NCI-H1436 (cell line): Measurements from ENCODE around the gene IER3IP1.
"Not testable (repeated sequence)": the region's sequence is repeated elsewhere in the genome, so short reads cannot be mapped to it uniquely, and the experiment has no call there.

Source experiments
- DNase-seq: peaks from one replicate; lab custom pipeline; 2025; lab: John Stamatoyannopoulos, UW

IER3IP1 gene

GRCh38 chr18:47158404-47158803 lies 17.8 kb downstream of the IER3IP1 start:
- DNase-seq: not testable (repeated sequence)

DNA sequence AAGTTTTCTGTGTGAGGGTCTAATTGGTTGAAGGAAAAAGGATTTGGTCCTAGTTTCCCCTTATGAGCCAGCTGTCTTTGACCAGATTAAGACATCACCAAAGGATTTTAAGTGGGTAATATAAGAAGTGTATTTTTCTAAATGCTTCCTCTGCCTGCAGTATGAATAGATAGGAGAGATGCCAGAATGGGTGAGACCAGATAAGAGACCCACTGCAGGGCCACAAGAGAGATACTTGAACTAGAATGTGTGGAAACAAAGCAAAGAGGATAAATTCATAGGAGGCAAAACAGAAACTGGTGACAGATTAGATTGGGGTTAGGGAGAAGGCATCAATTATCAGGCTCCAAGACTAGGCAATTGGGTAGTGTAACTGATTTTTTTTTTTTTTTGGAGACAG lies 24.7 kb downstream of the IER3IP1 start:
- no peak for DNase-seq

DNA sequence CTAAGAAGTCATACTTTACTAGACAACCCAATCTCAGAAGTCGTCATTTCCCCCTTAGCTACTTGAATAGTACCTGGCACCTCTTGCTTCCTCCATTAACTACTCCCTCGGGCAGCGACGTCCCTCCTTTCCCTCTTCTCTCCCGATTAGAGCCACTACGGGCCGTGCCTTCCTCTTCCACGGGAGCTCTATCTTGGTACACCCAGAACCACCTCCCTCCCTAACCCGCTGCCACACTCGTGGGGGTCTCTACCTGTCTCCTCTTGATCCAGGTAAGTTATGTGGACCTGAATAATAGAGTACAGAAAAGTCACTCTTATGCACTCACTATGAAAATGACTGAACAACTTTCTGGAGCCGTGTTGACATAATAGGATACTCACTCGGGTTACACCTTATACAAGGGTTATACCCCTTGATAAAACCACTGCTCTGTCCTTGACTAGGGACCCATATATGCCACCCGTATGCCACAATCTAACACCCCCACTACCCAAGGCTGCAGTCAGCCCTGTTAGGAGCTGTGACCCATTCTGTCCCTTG lies 25.3 kb downstream of the IER3IP1 start:
- no peak for DNase-seq

- DNase-seq: peak; percentile 68
Measured at GRCh38 chr18:47150029-47150823, 25.9 kb downstream of the IER3IP1 start, which contains the start of gene HDHD2. HDHD2 (minus strand) TSS chr18:47150500; CDS start chr18:47136439, 14,061 bp downstream.

GRCh38 chr18:47149457-47150028 lies 26.6 kb downstream of the IER3IP1 start:
- DNase-seq: no peak

GRCh38 chr18:47146206-47146605 lies 30.0 kb downstream of the IER3IP1 start:
- DNase-seq: no peak

GRCh38 chr18:47143899-47144485 lies 32.2 kb downstream of the IER3IP1 start:
- no peak for DNase-seq

DNA sequence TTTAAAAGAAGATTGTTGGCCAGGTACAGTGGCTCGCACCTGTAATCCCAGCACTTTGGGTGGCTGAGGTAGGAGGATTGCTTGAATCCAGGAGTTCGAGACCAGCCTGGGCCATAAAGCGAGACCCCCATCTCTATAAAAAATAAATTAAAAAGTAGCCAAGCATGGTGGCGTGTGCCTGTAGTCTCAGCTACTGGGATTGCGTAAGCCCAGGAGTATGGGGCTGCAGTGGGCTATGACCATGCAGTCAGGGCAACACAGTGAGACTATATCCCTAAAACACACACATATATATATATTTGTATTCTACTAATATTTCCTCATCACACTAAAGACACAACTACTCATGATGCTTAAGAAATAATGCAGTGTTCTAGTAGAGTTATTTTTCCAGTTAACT lies 33.0 kb downstream of the IER3IP1 start:
- DNase-seq: no peak

DNA sequence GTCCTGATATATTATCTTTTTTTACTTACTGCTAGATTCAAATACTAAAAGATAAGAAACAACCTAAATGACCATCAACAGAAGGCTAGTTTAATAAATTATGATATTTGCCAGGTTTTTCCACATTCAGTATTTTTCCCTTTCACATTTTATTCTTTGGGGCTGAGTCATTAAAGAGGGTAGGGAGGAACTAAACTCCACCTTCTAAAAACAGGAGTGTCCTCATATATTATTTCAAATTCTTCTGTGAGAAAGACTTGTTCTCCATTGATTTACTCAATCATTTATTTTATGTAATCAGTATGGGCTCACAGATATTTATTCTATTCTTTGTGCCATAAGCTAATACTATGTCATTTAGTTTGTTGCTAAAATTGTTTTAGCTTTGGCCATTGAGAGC lies 34.9 kb downstream of the IER3IP1 start:
- DNase-seq: no peak

DNA sequence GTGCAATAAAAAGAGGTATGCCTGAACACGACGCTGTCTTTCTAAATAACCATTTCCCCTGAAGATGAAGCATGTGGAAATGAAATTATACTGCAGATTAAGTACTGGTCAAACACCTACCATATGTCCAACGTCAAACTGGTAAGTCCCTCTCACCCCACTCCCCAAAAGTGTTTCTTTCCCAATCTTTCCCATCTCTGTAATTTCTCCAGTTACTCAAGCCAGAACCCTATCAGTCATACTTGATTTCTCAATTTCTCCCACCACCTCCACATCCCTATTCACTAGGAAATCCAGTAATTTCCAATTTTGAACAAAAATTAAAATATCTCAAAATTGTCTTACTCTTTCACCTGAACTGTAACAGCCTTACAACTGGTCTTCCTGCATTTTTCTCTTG lies 55.0 kb downstream of the IER3IP1 start:
- no peak for DNase-seq

DNA sequence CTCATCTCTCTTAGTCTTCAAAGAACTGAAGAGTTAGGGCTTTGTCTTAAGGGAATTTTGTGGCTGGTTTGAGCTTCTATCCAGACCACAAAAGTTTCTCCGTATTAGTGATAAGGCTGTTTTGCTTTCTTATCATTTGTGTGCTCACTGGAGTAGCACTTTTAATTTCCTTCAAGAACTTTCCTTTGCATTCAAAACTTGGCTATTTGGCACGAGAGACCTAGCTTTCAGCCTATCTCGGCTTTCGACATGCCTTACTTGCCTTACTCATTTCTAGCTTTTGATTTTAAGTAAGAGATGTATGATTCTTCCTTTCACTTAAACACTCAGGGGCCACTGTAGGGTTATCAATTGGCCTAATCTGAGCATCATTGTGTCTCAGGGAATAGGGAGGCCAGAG lies 55.7 kb downstream of the IER3IP1 start:
- no peak for DNase-seq

DNA sequence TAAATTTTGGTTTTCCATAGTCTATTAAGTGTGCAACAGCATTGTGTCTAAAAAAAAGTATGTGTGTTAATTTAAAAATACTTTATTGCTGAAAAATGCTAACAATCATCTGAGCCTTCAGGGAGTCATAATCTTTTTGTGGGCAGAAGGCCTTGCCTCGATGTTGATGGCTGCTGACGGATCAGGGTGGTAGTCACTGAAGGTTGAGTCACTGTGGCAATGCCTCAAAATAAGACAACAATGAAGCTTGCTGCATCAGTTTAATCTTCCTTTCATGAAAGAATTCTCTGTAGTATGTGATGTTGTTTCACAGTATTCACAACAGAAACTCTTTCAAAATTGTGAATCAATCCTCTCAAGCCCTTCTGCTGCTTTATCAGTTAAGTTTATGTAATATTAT lies 57.2 kb downstream of the IER3IP1 start:
- no peak for DNase-seq

- DNase-seq: no peak
Measured at GRCh38 chr18:47115205-47115604, 61.0 kb downstream of the IER3IP1 start.

DNA sequence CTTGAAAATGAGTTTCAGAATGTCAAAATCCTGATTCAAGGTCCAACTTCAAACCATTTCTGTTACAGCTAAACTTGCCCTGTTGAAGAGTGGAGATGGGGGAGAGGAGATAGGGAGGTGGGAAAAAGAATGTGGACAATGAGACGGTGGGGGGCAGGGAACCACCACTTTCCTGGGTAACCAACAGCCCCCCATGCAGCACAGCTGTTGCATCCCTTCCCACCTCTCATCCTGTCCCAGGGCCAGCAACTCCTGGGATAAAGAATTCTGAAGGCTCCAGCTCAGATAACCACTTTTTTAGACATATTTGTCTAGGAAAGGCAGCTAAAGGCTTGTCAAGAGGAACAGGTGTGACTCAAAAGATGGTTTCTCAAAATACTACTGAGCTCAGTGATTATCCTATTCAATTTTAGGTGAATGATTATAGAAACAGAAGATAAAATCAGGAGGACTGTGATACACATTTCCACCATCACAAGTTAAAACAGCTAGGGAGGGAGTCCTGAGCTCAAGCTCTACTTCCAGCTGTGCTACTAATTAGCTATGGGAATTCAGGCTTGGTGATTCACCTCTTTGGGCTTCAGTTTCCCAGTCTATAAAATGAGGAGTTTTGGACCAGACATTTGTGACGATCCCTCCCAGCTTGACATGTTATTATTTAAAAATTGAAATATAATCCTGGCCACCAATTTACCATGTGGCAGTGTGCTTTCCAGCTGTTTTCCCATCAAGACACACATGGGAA lies 62.2 kb downstream of the IER3IP1 start:
- DNase-seq: no peak

DNA sequence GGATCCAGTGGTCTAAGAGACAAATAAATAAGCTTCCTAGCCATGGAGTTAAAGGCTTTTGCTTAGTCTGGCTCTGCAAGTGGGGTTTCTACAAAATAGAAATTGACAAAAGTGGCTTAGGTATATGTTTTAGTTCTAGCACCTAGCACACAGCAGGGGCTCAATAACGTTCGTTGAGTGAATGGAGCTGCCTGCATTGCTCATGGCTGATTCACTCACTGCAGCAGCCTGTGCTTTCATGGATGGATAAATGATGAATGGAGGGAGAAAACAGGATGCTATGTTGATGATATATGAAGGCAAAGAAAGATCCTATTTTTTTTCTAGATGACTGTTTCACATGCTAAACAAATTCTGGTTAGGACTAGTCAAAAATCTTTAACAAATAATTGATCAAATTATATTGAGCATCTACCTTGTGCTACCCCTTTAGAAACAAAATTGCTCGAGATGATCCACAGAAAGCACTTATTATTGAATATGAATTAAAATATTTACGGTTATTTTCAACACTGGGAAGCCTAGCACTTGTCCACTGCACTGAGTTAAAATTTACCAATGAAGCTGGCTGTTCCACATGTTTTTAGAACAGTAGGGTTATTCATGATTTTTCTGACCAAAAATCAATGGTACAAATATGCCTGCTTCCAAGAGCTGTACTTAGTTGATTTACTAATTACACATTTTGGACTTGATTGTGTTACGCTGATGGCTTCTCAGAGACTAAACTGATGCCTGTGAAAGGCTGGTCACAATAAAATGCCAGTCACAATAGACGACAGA lies 65.5 kb downstream of the IER3IP1 start:
- no peak for DNase-seq

GRCh38 chr18:47109720-47110119 lies 66.4 kb downstream of the IER3IP1 start:
- no peak for DNase-seq

- no peak for DNase-seq
Measured at GRCh38 chr18:47108998-47109405, 67.2 kb downstream of the IER3IP1 start.

- no peak for DNase-seq
Measured at GRCh38 chr18:47108373-47108772, 67.8 kb downstream of the IER3IP1 start.
